ENCODE results near the gene PIAS1.

PIAS1 gene

GRCh38 chr15:68091743-68092142 lies 37.6 kb downstream of the PIAS1 start:
- Histone ChIP-seq H3K27me3 (ENCODE audit: control insufficient read depth, insufficient read depth, low read length) (no peaks in the 10 kb centered on the region), H3K36me3 (ENCODE audit: control insufficient read depth, insufficient read depth, low read length) (peaks cover 13% of the 10 kb centered on the region; the same call in 1 of the 2 replicates), H3K9ac (ENCODE audit: low read length) (no peak overlapping the region), H3K4me1 (ENCODE audit: control insufficient read depth, insufficient read depth, low read length) (no peaks in the 10 kb centered on the region), H3K27ac (ENCODE audit: low read depth, low read length) (no peak overlapping the region), H3K4me3 (ENCODE audit: low read depth, low read length) (no peak overlapping the region), H3K9me3 (ENCODE audit: control insufficient read depth, insufficient read depth, low read depth, low read length) (peaks cover 10% of the 10 kb centered on the region; the same call in 1 of the 2 replicates)

- Histone ChIP-seq H3K27me3 (ENCODE audit: control insufficient read depth, insufficient read depth, low read length) (no peaks in the 10 kb centered on the region), H3K36me3 (ENCODE audit: control insufficient read depth, insufficient read depth, low read length) (peaks cover 5% of the 10 kb centered on the region; the same call in 1 of the 2 replicates), H3K9me3 (ENCODE audit: control insufficient read depth, insufficient read depth, low read depth, low read length) (peaks cover 15% of the 10 kb centered on the region; the same call in 1 of the 2 replicates), H3K9ac (ENCODE audit: low read length) (no peak overlapping the region), H3K4me1 (ENCODE audit: control insufficient read depth, insufficient read depth, low read length) (no peaks in the 10 kb centered on the region), H3K4me3 (ENCODE audit: low read depth, low read length) (no peak overlapping the region), H3K27ac (ENCODE audit: low read depth, low read length) (no peak overlapping the region)
These were observed 42.0 kb downstream of the PIAS1 start for GRCh38 chr15:68096099-68096498.

GRCh38 chr15:68097029-68097428 lies 42.9 kb downstream of the PIAS1 start:
- Histone ChIP-seq H3K27ac (ENCODE audit: low read depth, low read length) (no peak overlapping the region), H3K36me3 (ENCODE audit: control insufficient read depth, insufficient read depth, low read length) (peaks cover 4% of the 10 kb centered on the region; the same call in 1 of the 2 replicates), H3K4me1 (ENCODE audit: control insufficient read depth, insufficient read depth, low read length) (no peaks in the 10 kb centered on the region), H3K4me3 (ENCODE audit: low read depth, low read length) (no peak overlapping the region), H3K9me3 (ENCODE audit: control insufficient read depth, insufficient read depth, low read depth, low read length) (peaks cover 15% of the 10 kb centered on the region; the same call in 1 of the 2 replicates), H3K9ac (ENCODE audit: low read length) (no peak overlapping the region), H3K27me3 (ENCODE audit: control insufficient read depth, insufficient read depth, low read length) (no peaks in the 10 kb centered on the region)

- H3K36me3 ChIP-seq (ENCODE audit: control insufficient read depth, insufficient read depth, low read length), result peaks cover 9% of the 10 kb centered on the region
These were observed 44.4 kb downstream of the PIAS1 start for GRCh38 chr15:68098465-68098864.

GRCh38 chr15:68100194-68100593 lies 46.1 kb downstream of the PIAS1 start:
- Histone ChIP-seq H3K4me3 (ENCODE audit: low read depth, low read length) (no peak overlapping the region), H3K27ac (ENCODE audit: low read depth, low read length) (no peak overlapping the region), H3K36me3 (ENCODE audit: control insufficient read depth, insufficient read depth, low read length) (peaks cover 12% of the 10 kb centered on the region)

More at GRCh38 chr15:68098465-68098864, 44.4 kb downstream of the PIAS1 start:
- Histone ChIP-seq H3K4me1 (ENCODE audit: control insufficient read depth, insufficient read depth, low read length) (no peaks in the 10 kb centered on the region), H3K27me3 (ENCODE audit: control insufficient read depth, insufficient read depth, low read length) (no peaks in the 10 kb centered on the region), H3K27ac (ENCODE audit: low read depth, low read length) (no peak overlapping the region), H3K9me3 (ENCODE audit: control insufficient read depth, insufficient read depth, low read depth, low read length) (peaks cover 17% of the 10 kb centered on the region), H3K4me3 (ENCODE audit: low read depth, low read length) (no peak overlapping the region), H3K9ac (ENCODE audit: low read length) (no peak overlapping the region)

GRCh38 chr15:68103603-68104002 lies 49.5 kb downstream of the PIAS1 start:
- H3K27ac ChIP-seq (ENCODE audit: low read depth, low read length), result no peak overlapping the region
- H3K4me1 ChIP-seq (ENCODE audit: control insufficient read depth, insufficient read depth, low read length), result peaks cover 5% of the 10 kb centered on the region
- peaks cover 4% of the 10 kb centered on the region for H3K9me3 ChIP-seq (ENCODE audit: control insufficient read depth, insufficient read depth, low read depth, low read length)
- H3K27me3 ChIP-seq (ENCODE audit: control insufficient read depth, insufficient read depth, low read length), result no peaks in the 10 kb centered on the region
- H3K36me3 ChIP-seq (ENCODE audit: control insufficient read depth, insufficient read depth, low read length), result peaks cover 12% of the 10 kb centered on the region
- H3K9ac ChIP-seq (ENCODE audit: low read length), result no peak overlapping the region
- no peak overlapping the region for H3K4me3 ChIP-seq (ENCODE audit: low read depth, low read length)

More at GRCh38 chr15:68100194-68100593, 46.1 kb downstream of the PIAS1 start:
- peaks cover 15% of the 10 kb centered on the region for H3K9me3 ChIP-seq (ENCODE audit: control insufficient read depth, insufficient read depth, low read depth, low read length)
- no peak overlapping the region for H3K9ac ChIP-seq (ENCODE audit: low read length)
- H3K27me3 ChIP-seq (ENCODE audit: control insufficient read depth, insufficient read depth, low read length), result no peaks in the 10 kb centered on the region
- H3K4me1 ChIP-seq (ENCODE audit: control insufficient read depth, insufficient read depth, low read length), result no peaks in the 10 kb centered on the region

- Histone ChIP-seq H3K27ac (ENCODE audit: low read depth, low read length) (peak overlapping the region; percentile 5; the same call in 1 of the 2 replicates), H3K9ac (ENCODE audit: low read length) (no peak overlapping the region), H3K4me3 (ENCODE audit: low read depth, low read length) (no peak overlapping the region), H3K9me3 (ENCODE audit: control insufficient read depth, insufficient read depth, low read depth, low read length) (peaks cover 4% of the 10 kb centered on the region), H3K4me1 (ENCODE audit: control insufficient read depth, insufficient read depth, low read length) (peaks cover 5% of the 10 kb centered on the region), H3K36me3 (ENCODE audit: control insufficient read depth, insufficient read depth, low read length) (peaks cover 12% of the 10 kb centered on the region), H3K27me3 (ENCODE audit: control insufficient read depth, insufficient read depth, low read length) (no peaks in the 10 kb centered on the region)
These were observed 52.5 kb downstream of the PIAS1 start for GRCh38 chr15:68106656-68107055.

- no peaks in the 10 kb centered on the region for H3K27me3 ChIP-seq (ENCODE audit: control insufficient read depth, insufficient read depth, low read length)
- H3K4me1 ChIP-seq (ENCODE audit: control insufficient read depth, insufficient read depth, low read length), result peaks cover 5% of the 10 kb centered on the region
- peak overlapping the region; percentile 5; the same call in 1 of the 2 replicates for H3K27ac ChIP-seq (ENCODE audit: low read depth, low read length)
These were observed 53.0 kb downstream of the PIAS1 start for GRCh38 chr15:68107142-68107541.

GRCh38 chr15:68112706-68113105 lies 58.6 kb downstream of the PIAS1 start:
- no peak overlapping the region for H3K4me3 ChIP-seq (ENCODE audit: low read depth, low read length)
- H3K36me3 ChIP-seq (ENCODE audit: control insufficient read depth, insufficient read depth, low read length), result no peaks in the 10 kb centered on the region

More at GRCh38 chr15:68107142-68107541, 53.0 kb downstream of the PIAS1 start:
- Histone ChIP-seq H3K36me3 (ENCODE audit: control insufficient read depth, insufficient read depth, low read length) (peaks cover 12% of the 10 kb centered on the region), H3K9me3 (ENCODE audit: control insufficient read depth, insufficient read depth, low read depth, low read length) (peaks cover 4% of the 10 kb centered on the region), H3K4me3 (ENCODE audit: low read depth, low read length) (no peak overlapping the region), H3K9ac (ENCODE audit: low read length) (no peak overlapping the region)

GRCh38 chr15:68113273-68113672 lies 59.2 kb downstream of the PIAS1 start:
- H3K27ac ChIP-seq (ENCODE audit: low read depth, low read length), result no peak overlapping the region

More at GRCh38 chr15:68112706-68113105, 58.6 kb downstream of the PIAS1 start:
- H3K27ac ChIP-seq (ENCODE audit: low read depth, low read length), result no peak overlapping the region
- no peaks in the 10 kb centered on the region for H3K9me3 ChIP-seq (ENCODE audit: control insufficient read depth, insufficient read depth, low read depth, low read length)
- H3K4me1 ChIP-seq (ENCODE audit: control insufficient read depth, insufficient read depth, low read length), result no peaks in the 10 kb centered on the region
- no peak overlapping the region for H3K9ac ChIP-seq (ENCODE audit: low read length)
- H3K27me3 ChIP-seq (ENCODE audit: control insufficient read depth, insufficient read depth, low read length), result no peaks in the 10 kb centered on the region

GRCh38 chr15:68113751-68114150 lies 59.6 kb downstream of the PIAS1 start:
- Histone ChIP-seq H3K27ac (ENCODE audit: low read depth, low read length) (no peak overlapping the region), H3K36me3 (ENCODE audit: control insufficient read depth, insufficient read depth, low read length) (no peaks in the 10 kb centered on the region), H3K9me3 (ENCODE audit: control insufficient read depth, insufficient read depth, low read depth, low read length) (no peaks in the 10 kb centered on the region), H3K4me1 (ENCODE audit: control insufficient read depth, insufficient read depth, low read length) (no peaks in the 10 kb centered on the region), H3K27me3 (ENCODE audit: control insufficient read depth, insufficient read depth, low read length) (no peaks in the 10 kb centered on the region), H3K9ac (ENCODE audit: low read length) (no peak overlapping the region), H3K4me3 (ENCODE audit: low read depth, low read length) (no peak overlapping the region)

More at GRCh38 chr15:68113273-68113672, 59.2 kb downstream of the PIAS1 start:
- Histone ChIP-seq H3K9me3 (ENCODE audit: control insufficient read depth, insufficient read depth, low read depth, low read length) (no peaks in the 10 kb centered on the region), H3K9ac (ENCODE audit: low read length) (no peak overlapping the region), H3K27me3 (ENCODE audit: control insufficient read depth, insufficient read depth, low read length) (no peaks in the 10 kb centered on the region), H3K36me3 (ENCODE audit: control insufficient read depth, insufficient read depth, low read length) (no peaks in the 10 kb centered on the region), H3K4me1 (ENCODE audit: control insufficient read depth, insufficient read depth, low read length) (no peaks in the 10 kb centered on the region), H3K4me3 (ENCODE audit: low read depth, low read length) (no peak overlapping the region)
